Measurements from ENCODE around the gene ATG9B. TPM values are rescaled to one million over a fixed set of nuclear protein-coding genes. Genes with fewer than 3 reads are reported as not detected.

The ATG9B gene
- total and polyA plus RNA-seq, 9 of the 15 experiments (the other 6 are each of a cell fraction or from before 2014, with no cell fraction given) = 0.29 to 8.0 (median 2.1) TPM

DNA sequence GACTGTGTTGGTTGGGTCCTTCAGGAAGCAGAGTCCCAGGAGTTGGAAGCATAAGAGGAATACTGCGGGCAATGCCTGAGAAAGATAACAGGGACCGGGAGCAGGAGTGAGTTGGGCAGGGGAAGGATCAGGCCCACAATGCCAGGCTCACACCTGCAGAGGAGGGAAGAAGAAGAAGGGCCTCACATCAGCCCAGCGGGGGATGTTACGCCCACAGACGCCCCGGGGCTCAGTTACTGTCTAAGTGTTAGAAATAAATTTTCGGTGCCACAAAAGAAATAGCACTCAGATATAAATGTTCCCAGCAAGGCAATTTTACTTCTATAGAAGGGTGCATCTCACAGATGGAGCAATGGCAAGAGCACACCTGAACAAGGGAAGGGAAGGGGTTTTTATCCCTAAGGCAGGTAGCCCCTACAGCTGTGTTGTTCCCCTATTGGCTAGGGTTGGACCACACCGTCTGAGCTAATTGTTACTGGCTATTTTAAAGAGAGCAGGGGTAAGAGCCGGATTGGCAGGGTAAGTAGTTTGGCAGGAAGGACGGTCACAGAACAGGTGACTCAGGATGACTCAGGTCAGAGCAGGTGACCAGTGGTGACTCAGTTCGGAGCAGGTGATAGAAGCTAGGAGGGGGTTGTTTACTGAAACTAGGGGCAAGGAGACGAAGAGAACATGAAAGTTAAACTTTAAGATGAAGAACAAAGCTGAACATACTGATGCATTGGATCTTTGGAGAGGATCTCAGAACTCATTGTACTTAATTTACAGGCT, 33.7 kb downstream of the ATG9B start, which contains the start of gene NOS3 (continued):
- no peak for TF ChIP-seq RERE (CRISPR knock-in tag; IDR thresholded peaks at IDR 0.05; ENCODE audit: borderline replicate concordance)
- TF ChIP-seq, protein P1, sequence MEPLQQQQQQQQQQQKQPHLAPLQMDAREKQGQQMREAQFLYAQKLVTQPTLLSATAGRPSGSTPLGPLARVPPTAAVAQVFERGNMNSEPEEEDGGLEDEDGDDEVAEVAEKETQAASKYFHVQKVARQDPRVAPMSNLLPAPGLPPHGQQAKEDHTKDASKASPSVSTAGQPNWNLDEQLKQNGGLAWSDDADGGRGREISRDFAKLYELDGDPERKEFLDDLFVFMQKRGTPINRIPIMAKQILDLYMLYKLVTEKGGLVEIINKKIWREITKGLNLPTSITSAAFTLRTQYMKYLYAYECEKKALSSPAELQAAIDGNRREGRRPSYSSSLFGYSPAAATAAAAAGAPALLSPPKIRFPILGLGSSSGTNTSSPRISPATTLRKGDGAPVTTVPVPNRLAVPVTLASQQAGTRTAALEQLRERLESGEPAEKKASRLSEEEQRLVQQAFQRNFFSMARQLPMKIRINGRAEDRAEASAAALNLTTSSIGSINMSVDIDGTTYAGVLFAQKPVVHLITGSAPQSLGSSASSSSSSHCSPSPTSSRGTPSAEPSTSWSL (CRISPR knock-in tag; IDR thresholded peaks at IDR 0.05; ENCODE audit: borderline replicate concordance) = no peak
- no peak for TF ChIP-seq ESRRA (IDR thresholded peaks at IDR 0.05; ENCODE audit: borderline replicate concordance, low read depth)
- no peak for TF ChIP-seq THRB (CRISPR knock-in tag; conservative IDR thresholded peaks at IDR 0.05)
- TF ChIP-seq CEBPZ (IDR thresholded peaks at IDR 0.05; ENCODE audit: borderline replicate concordance, low read depth, low read length) = no peak
- TF ChIP-seq ZNF23 (CRISPR knock-in tag; IDR thresholded peaks at IDR 0.05) = no peak
- TF ChIP-seq SAFB (IDR thresholded peaks at IDR 0.05; ENCODE audit: borderline replicate concordance, low read depth, low read length) = no peak
- TF ChIP-seq ZNF184 (CRISPR knock-in tag; IDR thresholded peaks at IDR 0.05) = peak; percentile 61; the same call in 1 of the 2 replicates
- no peak for TF ChIP-seq SMAD4 (CRISPR knock-in tag; conservative IDR thresholded peaks at IDR 0.05)
- TF ChIP-seq ZNF316 (IDR thresholded peaks at IDR 0.05) = peak; percentile 30; the same call in 1 of the 2 replicates
- TF ChIP-seq SAFB2 (IDR thresholded peaks at IDR 0.05; ENCODE audit: borderline replicate concordance, low read depth, low read length, severe bottlenecking) = no peak
- TF ChIP-seq NFXL1 (CRISPR knock-in tag; IDR thresholded peaks at IDR 0.05) = no peak
- no peak for TF ChIP-seq VEZF1 (CRISPR knock-in tag; IDR thresholded peaks at IDR 0.05)
